Transverse colon (tissue), 4 donors: ENCODE measurements around the gene CDH18. TPM values are rescaled to one million over a fixed set of nuclear protein-coding genes. Genes with fewer than 3 reads are reported as not detected.

Experiments
- DNase-seq: peaks from one replicate; pipeline ENCODE4 v3.0.0-alpha.2; 2019
- H3K27ac ChIP-seq, 4 donors: fragments of 200-600 bp; sonication (generic); 2 replicates each; pipeline ENCODE4 v1.5.1; 2016 to 2018; ENCODE audit warnings: inconsistent platforms in 4 of 4
- H3K27me3 ChIP-seq: fragments of 200-600 bp; sonication (generic); 2 replicates; pipeline ENCODE4 v1.5.1; 2017; ENCODE audit warnings: inconsistent platforms
- H3K36me3 ChIP-seq, 4 donors: fragments of 200-600 bp; sonication (generic); 2 replicates each; pipeline ENCODE4 v1.5.1; 2017 to 2019; ENCODE audit warnings: inconsistent platforms in 4 of 4
- H3K4me1 ChIP-seq, 4 donors: fragments of 200-600 bp; sonication (generic); 2 replicates each; pipeline ENCODE4 v1.5.1; 2017 to 2020; ENCODE audit warnings: inconsistent platforms in 4 of 4
- H3K4me3 ChIP-seq, 4 donors: fragments of 200-600 bp; sonication (generic); 1 replicate in 1 of 4; 2 replicates in 3 of 4; pipeline versions ENCODE4 v1.5.1 to v1.6.1; 2017 to 2019; ENCODE audit warnings: inconsistent platforms in 4 of 4
- H3K9me3 ChIP-seq, 2 donors: fragments of 200-600 bp; sonication (generic); 2 replicates each; pipeline ENCODE4 v1.5.1; 2017 to 2019; ENCODE audit warnings: inconsistent platforms in 2 of 2
- CTCF ChIP-seq, 5 experiments: fragments of 200-600 bp in 3 of 5; fragments of 450-650 bp in 2 of 5; sonication (generic) in 3 of 5; IDR thresholded peaks; 1 replicate in 2 of 5; 2 replicates in 3 of 5; pipeline ENCODE4 v1.5.1; 2016 to 2017; ENCODE audit warnings: antibody characterized with exemption in 5 of 5, inconsistent platforms in 3 of 5, mild to moderate bottlenecking in 2 of 5, moderate library complexity in 1 of 5
- EP300 ChIP-seq: sonication (generic); formaldehyde crosslinking; IDR thresholded peaks from one replicate; pipeline ENCODE4 v1.6.1; 2017; ENCODE audit warnings: antibody characterized with exemption, low read depth
- POLR2A ChIP-seq: fragments of 450-650 bp; IDR thresholded peaks from one replicate; pipeline ENCODE4 v1.6.1; 2016; ENCODE audit warnings: antibody characterized with exemption, mild to moderate bottlenecking, moderate library complexity
- POLR2AphosphoS5 ChIP-seq, 3 donors: sonication (generic); formaldehyde crosslinking; IDR thresholded peaks; one replicate each; pipeline ENCODE4 v1.6.1; 2016; ENCODE audit warnings: antibody characterized with exemption in 3 of 3
- WGBS, 2 donors: methylation state at CpG; one replicate each; pipeline ENCODE4 v1.1.5; 2018; ENCODE audit warnings: low coverage in 1 of 2; 5-methylcytosine and 5-hydroxymethylcytosine counted together
- in situ Hi-C, 4 donors: fragments of 200-750 bp; cut with MboI; loops; one replicate each; pipeline versions ENCODE4 v1.15.0 to v1.15.1; 2017; ENCODE audit warnings: low sequenced_read_pairs in 3 of 4, low pct_ligation_motif_present in 1 of 4, low pct_unique_long_range_greater_than_20kb in 1 of 4
- intact Hi-C: fragments of 100-400 bp; cut with DNase I; formaldehyde crosslinking; loops from one replicate; pipeline ENCODE4 v1.15.1; 2023; ENCODE audit warnings: low total_unique reads
- total RNA-seq, 4 donors: library from RNA; depleted of rRNA; stranded (reverse); fragments of >200 nt; gene quantifications; one replicate each; pipeline ENCODE4 v1.1.0, GENCODE V29; 2016

CDH18 gene
- total RNA-seq, 4 donors from 2014 or later: not detected

GRCh38 chr5:20017021-20017420 is 29.0 kb upstream of the CDH18 start:
- intact Hi-C loops: no loop called here
- no peak overlapping the region for H3K27ac ChIP-seq
- peaks cover 0 to 8% of the 10 kb centered on the region in 2 donors for H3K9me3 ChIP-seq
- in situ Hi-C loops: no loop called here
- no peaks in the 10 kb centered on the region for H3K4me1 ChIP-seq
- no peak for DNase-seq
- no peaks in the 10 kb centered on the region for H3K27me3 ChIP-seq
- no peaks in the 10 kb centered on the region for H3K36me3 ChIP-seq
- H3K4me3 ChIP-seq: no peak overlapping the region
- TF ChIP-seq CTCF (IDR thresholded peaks at IDR 0.05): no peak
- no peak for TF ChIP-seq EP300
- no peak for TF ChIP-seq POLR2A
- TF ChIP-seq POLR2AphosphoS5 (IDR thresholded peaks at IDR 0.05): no peak
- 63 to 74% methylated on average over 1 of the region's 1 CpG for WGBS, 2 donors

GRCh38 chr5:20000416-20000815 is 12.4 kb upstream of the CDH18 start:
- intact Hi-C loops: no loop called here
- Histone ChIP-seq H3K9me3 (no peaks in the 10 kb centered on the region), H3K36me3 (no peaks in the 10 kb centered on the region), H3K4me1 (no peaks in the 10 kb centered on the region), H3K27me3 (no peaks in the 10 kb centered on the region), H3K27ac (no peak overlapping the region), H3K4me3 (no peak overlapping the region)
- no peak for DNase-seq
- TF ChIP-seq CTCF (IDR thresholded peaks at IDR 0.05) (no peak), POLR2AphosphoS5 (IDR thresholded peaks at IDR 0.05) (no peak), EP300 (no peak), POLR2A (no peak)
- in situ Hi-C loops: no loop called here

GRCh38 chr5:19988457-19988856 is 457 bp upstream of the CDH18 start:
- Histone ChIP-seq H3K4me1 (no peaks in the 10 kb centered on the region), H3K27ac (no peak overlapping the region), H3K27me3 (no peaks in the 10 kb centered on the region), H3K9me3 (no peaks in the 10 kb centered on the region), H3K4me3 (no peak overlapping the region), H3K36me3 (no peaks in the 10 kb centered on the region)
- TF ChIP-seq POLR2AphosphoS5 (IDR thresholded peaks at IDR 0.05) (no peak), CTCF (IDR thresholded peaks at IDR 0.05) (no peak), EP300 (no peak), POLR2A (no peak)
- WGBS, 2 donors: 29 to 67% methylated on average over 1 to 12 of the region's 12 CpGs
- in situ Hi-C loops: no loop called here
- intact Hi-C loops: no loop called here
- DNase-seq: no peak

GRCh38 chr5:19986806-19987205 is 1.2 kb downstream of the CDH18 start:
- H3K9me3 ChIP-seq: no peaks in the 10 kb centered on the region
- in situ Hi-C loops: no loop called here
- intact Hi-C loops: no loop called here
- no peaks in the 10 kb centered on the region for H3K4me1 ChIP-seq
- H3K27me3 ChIP-seq: no peaks in the 10 kb centered on the region
- H3K36me3 ChIP-seq: no peaks in the 10 kb centered on the region
- H3K27ac ChIP-seq: no peak overlapping the region
- TF ChIP-seq CTCF (IDR thresholded peaks at IDR 0.05) (no peak), POLR2A (no peak), EP300 (no peak)
- DNase-seq: no peak
- no peak overlapping the region for H3K4me3 ChIP-seq
- WGBS, 2 donors: 76 to 79% methylated on average over 2 of the region's 2 CpGs
